H1 (cell line): Measurements from ENCODE around the gene MACF1. TPM values are rescaled to one million over a fixed set of nuclear protein-coding genes. Genes with fewer than 3 reads are reported as not detected.

Source experiments
- CTCF ChIA-PET: fragments of 300-600 bp; sonication (Branson Sonifier 250); formaldehyde crosslinking; loops from one replicate; lab custom pipeline; 2021; ENCODE audit not compliant: partially characterized antibody; lab: Charles Lee
- POLR2A ChIA-PET: fragments of 300-600 bp; sonication (Branson Sonifier 250); formaldehyde crosslinking; loops from one replicate; lab custom pipeline; 2021; ENCODE audit warnings: inconsistent platforms; ENCODE audit not compliant: partially characterized antibody; lab: Charles Lee
- DNase-seq, 2 experiments: peaks; one replicate each; pipeline versions ENCODE4 v3.0.0 to v3.0.0-alpha.2; 2010 to 2022; ENCODE audit warnings: low spot score in 2 of 2, low read depth in 1 of 2, mixed read lengths in 1 of 2
- FAIRE-seq: peaks from 2 replicates; lab custom pipeline; 2011; peaks lifted over from hg19 to GRCh38; lab: Jason Lieb, UNC
- H2AFZ ChIP-seq: 2 replicates; pipeline ENCODE4 v1.8.1; 2012; ENCODE audit warnings: low read length, inconsistent platforms
- H2AK5ac ChIP-seq: 2 replicates; pipeline ENCODE4 v1.6.1; 2013; ENCODE audit warnings: low read depth, low read length
- H2BK120ac ChIP-seq: replicated peaks from 2 replicates; pipeline ENCODE3; 2013; ENCODE audit warnings: low read depth, low read length, inconsistent platforms
- H2BK12ac ChIP-seq: 2 replicates; pipeline ENCODE4 v1.6.1; 2013; ENCODE audit warnings: low read depth, low read length
- H2BK15ac ChIP-seq: 2 replicates; pipeline ENCODE4 v1.6.1; 2013; ENCODE audit warnings: low read length
- H2BK20ac ChIP-seq: 2 replicates; pipeline ENCODE4 v1.6.1; 2013; ENCODE audit warnings: low read length
- H2BK5ac ChIP-seq: 2 replicates; pipeline ENCODE4 v1.6.1; 2013; ENCODE audit warnings: low read depth, low read length
- H3K14ac ChIP-seq: 2 replicates; pipeline ENCODE4 v1.6.1; 2013; ENCODE audit warnings: inconsistent platforms; ENCODE audit not compliant: insufficient read length
- H3K18ac ChIP-seq: 2 replicates; pipeline ENCODE4 v1.6.1; 2013; ENCODE audit warnings: low read length; ENCODE audit errors: extremely low read depth
- H3K23ac ChIP-seq: 2 replicates; pipeline ENCODE4 v1.6.1; 2013; ENCODE audit warnings: inconsistent platforms; ENCODE audit not compliant: insufficient read length
- H3K23me2 ChIP-seq: 2 replicates; pipeline ENCODE4 v1.6.1; 2013; ENCODE audit warnings: low read depth, low read length
- H3K27ac ChIP-seq: 2 replicates; pipeline ENCODE4 v1.6.1; 2011; ENCODE audit warnings: low read depth, low read length, inconsistent platforms
- H3K27me3 ChIP-seq, 4 experiments: replicated peaks in 1 of 4; 1 replicate in 1 of 4; 2 replicates in 3 of 4; pipeline versions ENCODE4 v1.6.1 to v1.8.1; 2011 to 2013; ENCODE audit warnings: low read length in 3 of 4, mild to moderate bottlenecking in 3 of 4, inconsistent platforms in 2 of 4, mixed read lengths in 2 of 4, moderate library complexity in 1 of 4; ENCODE audit not compliant: control insufficient read depth in 3 of 4, insufficient read depth in 3 of 4; ENCODE audit errors: extremely low read depth in 1 of 4
- H3K36me3 ChIP-seq, 4 experiments: 2 replicates each; pipeline versions ENCODE4 v1.6.1 to v1.8.1; 2011 to 2013; ENCODE audit warnings: mild to moderate bottlenecking in 4 of 4, low read length in 3 of 4, moderate library complexity in 2 of 4, control low read depth in 1 of 4, inconsistent platforms in 1 of 4; ENCODE audit not compliant: insufficient read depth in 4 of 4, control insufficient read depth in 2 of 4
- H3K4ac ChIP-seq: replicated peaks from 2 replicates; pipeline ENCODE3; 2013; ENCODE audit warnings: low read length, low read depth, mixed read lengths, inconsistent platforms; ENCODE audit not compliant: insufficient read length
- H3K4me1 ChIP-seq, 4 experiments: replicated peaks in 1 of 4; 1 replicate in 1 of 4; 2 replicates in 3 of 4; pipeline versions ENCODE4 v1.6.1 to v1.8.1; 2011 to 2013; ENCODE audit warnings: low read length in 3 of 4, inconsistent platforms in 2 of 4, mixed read lengths in 1 of 4; ENCODE audit not compliant: insufficient read depth in 4 of 4, control insufficient read depth in 3 of 4
- H3K4me2 ChIP-seq, 2 experiments: 2 replicates each; pipeline versions ENCODE4 v1.6.1 to v1.8.1; 2011 to 2013; ENCODE audit warnings: low read depth in 2 of 2, low read length in 2 of 2, control low read depth in 1 of 2, inconsistent platforms in 1 of 2, mild to moderate bottlenecking in 1 of 2; ENCODE audit not compliant: insufficient read depth in 1 of 2
- H3K4me3 ChIP-seq, 4 experiments: fragments of 200-600, 300-600 bp in 1 of 4; sonication (generic), shearing (Covaris generic), sonication (Bioruptor Twin) in 1 of 4; 2 replicates each; pipeline versions ENCODE4 v1.5.1 to v1.8.1; 2011 to 2016; ENCODE audit warnings: low read length in 4 of 4, low read depth in 3 of 4, control low read depth in 2 of 4, inconsistent platforms in 2 of 4, mild to moderate bottlenecking in 2 of 4, mixed read lengths in 1 of 4, moderate library complexity in 1 of 4; ENCODE audit not compliant: insufficient read depth in 2 of 4; ENCODE audit errors: extremely low read depth in 1 of 4
- H3K56ac ChIP-seq: replicated peaks from 2 replicates; pipeline ENCODE3; 2013; ENCODE audit warnings: low read depth, mild to moderate bottlenecking, mixed read lengths, low read length, inconsistent platforms; ENCODE audit not compliant: insufficient read length
- H3K79me1 ChIP-seq: 2 replicates; pipeline ENCODE4 v1.6.1; 2013; ENCODE audit warnings: low read depth, low read length, control low read depth
- H3K79me2 ChIP-seq, 2 experiments: 2 replicates each; pipeline versions ENCODE4 v1.6.1 to v1.8.1; 2012 to 2013; ENCODE audit warnings: low read length in 2 of 2, mild to moderate bottlenecking in 2 of 2, inconsistent platforms in 1 of 2; ENCODE audit not compliant: insufficient read depth in 2 of 2, control insufficient read depth in 1 of 2
- H3K9ac ChIP-seq, 4 experiments: replicated peaks in 1 of 4; 1 replicate in 1 of 4; 2 replicates in 3 of 4; pipeline versions ENCODE4 v1.6.1 to v1.8.1; 2011 to 2013; ENCODE audit warnings: low read depth in 3 of 4, low read length in 3 of 4, control low read depth in 2 of 4, mild to moderate bottlenecking in 2 of 4, moderate library complexity in 2 of 4, inconsistent platforms in 1 of 4; ENCODE audit errors: extremely low read depth in 1 of 4
- H3K9me3 ChIP-seq, 2 experiments: 2 replicates each; pipeline versions ENCODE4 v1.6.1 to v1.8.1; 2012 to 2013; ENCODE audit warnings: mild to moderate bottlenecking in 2 of 2, moderate library complexity in 2 of 2, control low read depth in 1 of 2, inconsistent platforms in 1 of 2, low read depth in 1 of 2, low read length in 1 of 2, mixed read lengths in 1 of 2; ENCODE audit not compliant: insufficient read depth in 2 of 2
- H4K20me1 ChIP-seq, 2 experiments: replicated peaks in 1 of 2; 2 replicates each; pipeline versions ENCODE3 to v1.8.1; 2011 to 2013; ENCODE audit warnings: inconsistent platforms in 2 of 2, low read length in 2 of 2, mild to moderate bottlenecking in 1 of 2; ENCODE audit not compliant: insufficient read depth in 2 of 2, control insufficient read depth in 1 of 2
- H4K5ac ChIP-seq: 2 replicates; pipeline ENCODE4 v1.6.1; 2013; ENCODE audit warnings: low read length, low read depth, mixed read lengths, inconsistent platforms; ENCODE audit not compliant: insufficient read length
- H4K8ac ChIP-seq: 2 replicates; pipeline ENCODE4 v1.8.0; 2013; ENCODE audit warnings: mild to moderate bottlenecking, moderate library complexity, low read length, inconsistent platforms; ENCODE audit not compliant: insufficient read depth; ENCODE audit errors: extremely low read depth
- H4K91ac ChIP-seq: replicated peaks from 2 replicates; pipeline ENCODE3; 2013; ENCODE audit warnings: low read length, mixed read lengths, inconsistent platforms; ENCODE audit not compliant: insufficient read length
- ASH2L ChIP-seq: fragments of 200-600, 300-600 bp; sonication (generic); IDR thresholded peaks from one replicate; pipeline ENCODE4 v1.7.1; 2017; ENCODE audit warnings: low read length
- BCL11A ChIP-seq, 2 experiments: IDR thresholded peaks; one replicate each; pipeline ENCODE4 v1.6.1; 2011; ENCODE audit warnings: low read depth in 2 of 2, low read length in 2 of 2, mild to moderate bottlenecking in 2 of 2
- KDM4A ChIP-seq: IDR thresholded peaks from one replicate; pipeline ENCODE4 v1.7.1; 2012; ENCODE audit warnings: low read depth, mild to moderate bottlenecking, moderate library complexity, low read length, inconsistent platforms; ENCODE audit not compliant: severe bottlenecking
- PHF8 ChIP-seq: fragments of 200-600 bp; sonication (generic); conservative IDR thresholded peaks from 2 replicates; pipeline ENCODE4 v1.7.1; 2012; ENCODE audit warnings: low read depth, mild to moderate bottlenecking, inconsistent platforms, low read length, moderate library complexity
- SIN3A ChIP-seq, 2 experiments: IDR thresholded peaks in 1 of 2; conservative IDR thresholded peaks in 1 of 2; 2 replicates each; pipeline ENCODE4 v1.6.1; 2011 to 2012; ENCODE audit warnings: low read length in 2 of 2, improper control_type of control experiment in 1 of 2, low read depth in 1 of 2, mild to moderate bottlenecking in 1 of 2
- WGBS, 2 experiments: shearing (Covaris generic) in 1 of 2; methylation state at CpG; one replicate each; pipeline versions ENCODE4 v1.1.6 to v1.1.7; 2013 to 2015; ENCODE audit warnings: low lambda C conversion rate in 2 of 2, mixed read lengths in 2 of 2, inconsistent platforms in 1 of 2, low coverage in 1 of 2, missing lambda C conversion rate in 1 of 2; ENCODE audit not compliant: insufficient replicate concordance in 2 of 2, insufficient coverage in 1 of 2, insufficient read length in 1 of 2; ENCODE audit errors: extremely low coverage in 1 of 2, missing lambda C conversion rate in 1 of 2; 5-methylcytosine and 5-hydroxymethylcytosine counted together
- polyA plus RNA-seq, 7 experiments: library from polyadenylated mRNA; depleted of rRNA in 3 of 7; stranded (reverse) in 5 of 7; unstranded in 2 of 7; fragments of >200 nt in 5 of 7; fragments of 200-250 nt in 2 of 7; gene quantifications; 1 replicate in 5 of 7; 2 replicates in 1 of 7; 4 replicates in 1 of 7; pipeline versions ENCODE4 v1.2.1 to v1.2.3, GENCODE V29; 2011 to 2013; ENCODE audit warnings: missing spikeins in 2 of 7, mixed read lengths in 2 of 7
- total RNA-seq: library from RNA; stranded (reverse); fragmentation: NEBNext Ultra II Directional; extraction: Animal tissue kit (Norgen Biotek cat#: 25700); gene quantifications from 2 replicates; pipeline ENCODE4 v1.2.1, GENCODE V29; 2021
- TF ChIP-seq, protein P1 (sequence below): IDR thresholded peaks from 2 replicates; pipeline ENCODE4 v1.6.1; 2011; ENCODE audit warnings: low read depth, mild to moderate bottlenecking, low read length; ENCODE audit not compliant: insufficient read depth
- TF ChIP-seq, protein P2 (sequence below), 3 experiments: IDR thresholded peaks; 1 replicate in 2 of 3; 2 replicates in 1 of 3; pipeline versions ENCODE4 v1.5.1 to v1.6.1; 2011; ENCODE audit warnings: low read length in 3 of 3, mild to moderate bottlenecking in 3 of 3, inconsistent platforms in 2 of 3, low read depth in 1 of 3, moderate library complexity in 1 of 3; ENCODE audit not compliant: insufficient read depth in 1 of 3; ENCODE audit errors: control extremely low read depth in 1 of 3
- TF ChIP-seq, protein P3 (sequence below): IDR thresholded peaks from 2 replicates; pipeline ENCODE4 v1.6.1; 2012; ENCODE audit warnings: inconsistent platforms

Gene MACF1
- total and polyA plus RNA-seq, 2 of the 8 experiments (the other 6 are each of a cell fraction or from before 2014, with no cell fraction given) = 59.8 to 285 TPM

DNA sequence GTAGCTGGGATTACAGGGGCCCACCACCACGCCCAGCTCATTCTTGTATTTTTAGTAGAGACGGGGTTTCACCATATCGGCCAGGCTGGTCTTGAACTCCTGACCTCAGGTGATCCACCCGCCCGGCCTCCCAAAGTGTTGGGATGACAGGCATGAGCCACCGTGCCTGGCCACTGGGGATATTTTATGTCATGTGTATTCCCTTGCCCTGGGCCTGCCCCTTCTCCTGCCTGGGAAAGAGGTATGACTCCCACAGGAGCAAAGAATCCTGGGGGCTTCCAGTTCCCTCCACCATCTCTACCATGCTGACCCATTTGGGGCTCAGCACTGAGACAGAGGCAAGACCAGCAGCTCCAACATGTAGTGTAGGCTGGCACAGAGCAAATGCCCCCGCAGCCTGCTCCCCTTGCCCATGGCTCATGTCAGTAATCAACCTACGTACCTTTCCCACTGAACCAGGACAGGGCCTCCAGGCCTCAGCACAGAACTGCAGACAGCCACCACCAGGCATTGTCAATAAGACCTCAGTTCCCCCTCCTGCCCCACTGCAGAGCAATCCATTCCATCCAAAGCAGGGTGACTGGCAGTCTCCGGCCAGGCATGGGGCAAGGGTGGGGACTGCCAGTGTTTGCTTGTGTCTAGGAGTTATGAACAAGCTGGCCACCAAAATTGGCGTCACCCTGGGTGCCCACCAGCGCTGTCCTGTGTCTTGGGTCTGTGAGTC, 322.1 kb downstream of the MACF1 start:
- H3K4ac ChIP-seq = no peak overlapping the region
- no peak overlapping the region for H3K56ac ChIP-seq
- 96% methylated on average over 11 of the region's 11 CpGs; no CpG with 5 or more reads in 1 of the 2 experiments for WGBS, 2 experiments
- H3K9ac ChIP-seq = no peak overlapping the region
- H2BK5ac ChIP-seq = no peak overlapping the region
- H3K79me1 ChIP-seq = no peaks in the 10 kb centered on the region
- H3K4me3 ChIP-seq = no peak overlapping the region
- DNase-seq (no peak), FAIRE-seq (no peak)
- H3K27ac ChIP-seq = no peak overlapping the region
- H3K36me3 ChIP-seq = no peaks in the 10 kb centered on the region; a peak in 3 of 8 replicates
- H4K91ac ChIP-seq = no peak overlapping the region
- H2BK20ac ChIP-seq = no peak overlapping the region
- no peak overlapping the region for H3K18ac ChIP-seq
- no peak overlapping the region for H2BK120ac ChIP-seq
- H4K5ac ChIP-seq = no peak overlapping the region
- no peak overlapping the region for H3K4me2 ChIP-seq
- no peak overlapping the region for H2BK15ac ChIP-seq
- H3K27me3 ChIP-seq = no peaks in the 10 kb centered on the region; a peak in 1 of 7 replicates
- no peaks in the 10 kb centered on the region for H3K23me2 ChIP-seq
- no peak overlapping the region for H3K14ac ChIP-seq
- H2BK12ac ChIP-seq = no peak overlapping the region
- POLR2A ChIA-PET = interaction anchor here (0.6 kb wide), 1 partner anchor 541 kb away, joined by 3 read pairs; no protein-coding TSS in a partner anchor
- H3K9me3 ChIP-seq = no peaks in the 10 kb centered on the region
- H3K4me1 ChIP-seq = no peaks in the 10 kb centered on the region
- no peak overlapping the region for H4K8ac ChIP-seq
- no peak overlapping the region for H3K23ac ChIP-seq
- TF ChIP-seq, protein P1, sequence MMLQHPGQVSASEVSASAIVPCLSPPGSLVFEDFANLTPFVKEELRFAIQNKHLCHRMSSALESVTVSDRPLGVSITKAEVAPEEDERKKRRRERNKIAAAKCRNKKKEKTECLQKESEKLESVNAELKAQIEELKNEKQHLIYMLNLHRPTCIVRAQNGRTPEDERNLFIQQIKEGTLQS = no peak
- no peak for TF ChIP-seq SIN3A (conservative IDR thresholded peaks at IDR 0.05 in 1 of 2, IDR thresholded peaks at IDR 0.05 in 1 of 2; ENCODE audit: low read depth in 1 of 2, low read length in 2 of 2)
- TF ChIP-seq ASH2L = no peak
- TF ChIP-seq, protein P2, sequence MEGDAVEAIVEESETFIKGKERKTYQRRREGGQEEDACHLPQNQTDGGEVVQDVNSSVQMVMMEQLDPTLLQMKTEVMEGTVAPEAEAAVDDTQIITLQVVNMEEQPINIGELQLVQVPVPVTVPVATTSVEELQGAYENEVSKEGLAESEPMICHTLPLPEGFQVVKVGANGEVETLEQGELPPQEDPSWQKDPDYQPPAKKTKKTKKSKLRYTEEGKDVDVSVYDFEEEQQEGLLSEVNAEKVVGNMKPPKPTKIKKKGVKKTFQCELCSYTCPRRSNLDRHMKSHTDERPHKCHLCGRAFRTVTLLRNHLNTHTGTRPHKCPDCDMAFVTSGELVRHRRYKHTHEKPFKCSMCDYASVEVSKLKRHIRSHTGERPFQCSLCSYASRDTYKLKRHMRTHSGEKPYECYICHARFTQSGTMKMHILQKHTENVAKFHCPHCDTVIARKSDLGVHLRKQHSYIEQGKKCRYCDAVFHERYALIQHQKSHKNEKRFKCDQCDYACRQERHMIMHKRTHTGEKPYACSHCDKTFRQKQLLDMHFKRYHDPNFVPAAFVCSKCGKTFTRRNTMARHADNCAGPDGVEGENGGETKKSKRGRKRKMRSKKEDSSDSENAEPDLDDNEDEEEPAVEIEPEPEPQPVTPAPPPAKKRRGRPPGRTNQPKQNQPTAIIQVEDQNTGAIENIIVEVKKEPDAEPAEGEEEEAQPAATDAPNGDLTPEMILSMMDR (IDR thresholded peaks at IDR 0.05; ENCODE audit: control extremely low read depth in 1 of 3, insufficient read depth in 1 of 3, low read depth in 1 of 3, low read length in 3 of 3) = no peak
- TF ChIP-seq BCL11A (IDR thresholded peaks at IDR 0.05; ENCODE audit: low read depth in 2 of 2, low read length in 2 of 2) = no peak
- TF ChIP-seq, protein P3, sequence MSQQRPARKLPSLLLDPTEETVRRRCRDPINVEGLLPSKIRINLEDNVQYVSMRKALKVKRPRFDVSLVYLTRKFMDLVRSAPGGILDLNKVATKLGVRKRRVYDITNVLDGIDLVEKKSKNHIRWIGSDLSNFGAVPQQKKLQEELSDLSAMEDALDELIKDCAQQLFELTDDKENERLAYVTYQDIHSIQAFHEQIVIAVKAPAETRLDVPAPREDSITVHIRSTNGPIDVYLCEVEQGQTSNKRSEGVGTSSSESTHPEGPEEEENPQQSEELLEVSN = no peak
- TF ChIP-seq PHF8 = no peak
- no peak for TF ChIP-seq KDM4A
- TF ChIP-seq, all 59 proteins: peak for 0
- Histone ChIP-seq H2AFZ (no peak overlapping the region), H3K79me2 (no peaks in the 10 kb centered on the region), H4K20me1 (no peaks in the 10 kb centered on the region), H2AK5ac (no peak overlapping the region)
- CTCF ChIA-PET = interaction anchor here (0.5 to 3.7 kb wide), 6 partner anchors 12 to 115 kb away, joined by 3 to 20 read pairs (median 3); no protein-coding TSS in a partner anchor
